HepG2 (cell line): ENCODE data around the gene MRPL9.
"Not testable (repeated sequence)": the region's sequence is repeated elsewhere in the genome, so short reads cannot be mapped to it uniquely, and the experiment has no call there.

ENCODE experiments used
- ATAD3A ChIP-seq: sonication (generic); formaldehyde crosslinking; IDR thresholded peaks from 2 replicates; pipeline ENCODE4 v1.4.0; 2020; ENCODE audit warnings: missing genetic modification reagents
- ELF1 ChIP-seq: sonication (generic); formaldehyde crosslinking; IDR thresholded peaks from 2 replicates; pipeline ENCODE4 v1.4.0; 2020; ENCODE audit warnings: missing genetic modification reagents
- EZH2 ChIP-seq: conservative IDR thresholded peaks from 2 replicates; pipeline ENCODE4 v1.6.1; 2012; ENCODE audit warnings: mild to moderate bottlenecking, low read depth, low read length, moderate library complexity
- GABPA ChIP-seq, 2 experiments: IDR thresholded peaks; 2 replicates each; pipeline ENCODE4 v1.6.1; 2011 to 2016; ENCODE audit warnings: low read depth in 2 of 2, low read length in 1 of 2, missing biosample characterization in 1 of 2, missing genetic modification characterization in 1 of 2
- MYC ChIP-seq: sonication (generic); formaldehyde crosslinking; IDR thresholded peaks from 2 replicates; pipeline ENCODE4 v1.9.0; 2021; ENCODE audit warnings: missing genetic modification reagents, borderline replicate concordance
- NONO ChIP-seq, 2 experiments: fragments of 450-650 bp in 1 of 2; sonication (generic) in 1 of 2; formaldehyde crosslinking in 1 of 2; IDR thresholded peaks in 1 of 2; conservative IDR thresholded peaks in 1 of 2; 2 replicates each; pipeline versions ENCODE4 v1.6.1 to v1.8.0; 2017 to 2022; ENCODE audit warnings: mild to moderate bottlenecking in 1 of 2, missing genetic modification reagents in 1 of 2, moderate library complexity in 1 of 2
- SRF ChIP-seq: IDR thresholded peaks from 2 replicates; pipeline ENCODE4 v1.6.1; 2011; ENCODE audit warnings: mild to moderate bottlenecking, low read depth, low read length, moderate library complexity
- YY1 ChIP-seq: IDR thresholded peaks from 2 replicates; pipeline ENCODE4 v1.6.1; 2011; ENCODE audit warnings: low read length, low read depth, moderate library complexity, mild to moderate bottlenecking; ENCODE audit not compliant: insufficient read depth, insufficient replicate concordance

- not testable (repeated sequence) for TF ChIP-seq EZH2; GABPA (IDR thresholded peaks at IDR 0.05; ENCODE audit: low read depth, low read length); GABPA (CRISPR knock-in tag; IDR thresholded peaks at IDR 0.05; ENCODE audit: low read depth); ATAD3A (CRISPR knock-in tag); MYC; ELF1 (CRISPR knock-in tag); YY1; SRF; NONO (IDR thresholded peaks at IDR 0.05); NONO (CRISPR knock-in tag; conservative IDR thresholded peaks at IDR 0.05)
Observed at GRCh38 chr1:151780736-151781135, 17.4 kb upstream of the MRPL9 start.
